ENCODE data around the gene ZNF416.

ZNF416 gene

DNA sequence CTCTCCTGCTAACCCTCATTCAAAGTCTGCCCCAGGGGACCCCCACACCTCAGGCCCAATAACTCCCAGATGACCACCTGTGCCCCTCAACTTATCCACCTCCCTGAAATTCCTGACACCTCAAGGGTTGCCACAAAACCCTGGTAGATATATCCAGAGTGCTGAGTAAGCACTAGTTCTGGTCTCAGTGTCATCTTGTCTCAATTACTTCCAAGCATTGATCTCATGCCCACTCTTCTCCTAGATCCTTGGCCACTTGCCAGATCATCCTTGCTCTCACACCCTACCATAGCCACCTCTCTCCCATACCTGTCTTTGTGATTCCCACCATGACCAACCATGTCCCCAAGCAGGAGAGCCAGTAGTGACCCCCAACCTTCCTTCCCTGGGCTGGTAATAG is 2.0 kb downstream of the ZNF416 start:
- no peak for DNase-seq (ENCODE audit: low spot score)
- H3K36me3 Mint-ChIP-seq (ENCODE audit: low read depth): peaks cover 68% of the 10 kb centered on the region
- H3K27ac Mint-ChIP-seq: no peak overlapping the region
- peaks cover 79% of the 10 kb centered on the region for H3K9me3 Mint-ChIP-seq
- H3K27me3 Mint-ChIP-seq (ENCODE audit: low read depth): no peaks in the 10 kb centered on the region
- peaks cover 11% of the 10 kb centered on the region for H3K4me1 Mint-ChIP-seq (ENCODE audit: low read depth)
- peak overlapping the region; percentile 10 for H3K4me3 Mint-ChIP-seq

- Mint-ChIP-seq H3K36me3 (ENCODE audit: low read depth) (peaks cover 66% of the 10 kb centered on the region), H3K4me3 (no peak overlapping the region), H3K27me3 (ENCODE audit: low read depth) (no peaks in the 10 kb centered on the region), H3K9me3 (peaks cover 87% of the 10 kb centered on the region), H3K27ac (no peak overlapping the region), H3K4me1 (ENCODE audit: low read depth) (peaks cover 2% of the 10 kb centered on the region)
- DNase-seq (ENCODE audit: low spot score): no peak
These were observed 6.2 kb downstream of the ZNF416 start for GRCh38 chr19:57572415-57572947.

DNA sequence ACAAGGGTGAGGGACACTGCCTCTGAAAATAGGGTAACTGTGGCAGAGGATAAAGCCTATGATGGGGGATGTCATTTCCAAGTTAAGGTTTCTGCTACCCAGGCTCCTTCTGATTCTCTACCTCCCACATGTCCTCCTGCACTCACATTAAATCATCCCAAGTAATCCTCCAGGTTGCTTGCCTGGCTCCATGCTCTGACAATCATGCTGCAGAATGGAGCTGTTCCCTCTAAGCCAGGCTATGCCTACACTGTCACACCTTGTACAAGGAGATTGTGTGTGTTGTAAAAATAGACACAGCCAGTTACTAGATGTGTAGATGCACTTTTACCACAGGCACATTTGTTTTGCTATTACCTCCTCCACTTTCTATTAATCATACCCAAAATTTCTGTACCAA is 8.0 kb downstream of the ZNF416 start:
- Mint-ChIP-seq H3K27me3 (ENCODE audit: low read depth) (no peaks in the 10 kb centered on the region), H3K36me3 (ENCODE audit: low read depth) (peaks cover 50% of the 10 kb centered on the region), H3K4me1 (ENCODE audit: low read depth) (no peaks in the 10 kb centered on the region), H3K4me3 (no peak overlapping the region), H3K27ac (no peak overlapping the region), H3K9me3 (peaks cover 91% of the 10 kb centered on the region)
- DNase-seq (ENCODE audit: low spot score): no peak

GRCh38 chr19:57566396-57567265 is 12.1 kb downstream of the ZNF416 start:
- no peak overlapping the region for H3K4me3 Mint-ChIP-seq
- H3K36me3 Mint-ChIP-seq (ENCODE audit: low read depth): peaks cover 11% of the 10 kb centered on the region
- no peak overlapping the region for H3K27ac Mint-ChIP-seq
- H3K4me1 Mint-ChIP-seq (ENCODE audit: low read depth): no peaks in the 10 kb centered on the region
- peaks cover 76% of the 10 kb centered on the region for H3K9me3 Mint-ChIP-seq
- no peak for DNase-seq (ENCODE audit: low spot score)
- no peaks in the 10 kb centered on the region for H3K27me3 Mint-ChIP-seq (ENCODE audit: low read depth)

GRCh38 chr19:57563547-57563946 is 15.2 kb downstream of the ZNF416 start:
- Mint-ChIP-seq H3K36me3 (ENCODE audit: low read depth) (peaks cover 14% of the 10 kb centered on the region), H3K4me3 (no peak overlapping the region), H3K9me3 (peaks cover 72% of the 10 kb centered on the region), H3K4me1 (ENCODE audit: low read depth) (peaks cover 13% of the 10 kb centered on the region), H3K27ac (no peak overlapping the region), H3K27me3 (ENCODE audit: low read depth) (no peaks in the 10 kb centered on the region)
- DNase-seq (ENCODE audit: low spot score): no peak

DNA sequence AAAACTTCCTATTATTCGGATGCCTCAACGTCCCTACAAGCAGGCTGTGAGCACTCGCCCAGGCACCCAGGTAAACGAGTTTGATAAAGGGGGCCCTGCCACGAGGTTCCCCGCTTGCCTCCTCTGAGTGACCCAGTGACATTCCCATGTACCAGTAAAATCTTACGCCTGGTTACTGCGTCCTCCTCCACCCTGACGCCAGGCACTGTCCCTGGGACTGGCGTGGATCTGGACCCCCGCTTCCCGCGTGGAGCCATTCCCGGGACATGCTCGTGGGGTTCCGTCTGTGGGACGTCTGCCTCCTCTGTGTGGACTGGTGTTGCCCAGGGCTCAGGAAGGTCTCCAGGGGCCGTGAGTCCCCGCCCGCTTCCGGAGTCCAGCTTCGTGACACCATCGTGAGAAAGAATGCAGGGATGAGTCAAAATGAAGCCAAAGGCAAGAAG is 18.6 kb downstream of the ZNF416 start:
- peaks cover 19% of the 10 kb centered on the region for H3K4me1 Mint-ChIP-seq (ENCODE audit: low read depth)
- peak overlapping the region; percentile 94 for H3K4me3 Mint-ChIP-seq
- DNase-seq (ENCODE audit: low spot score): no peak
- peaks cover 46% of the 10 kb centered on the region for H3K9me3 Mint-ChIP-seq
- peak overlapping the region; percentile 97 for H3K27ac Mint-ChIP-seq
- H3K27me3 Mint-ChIP-seq (ENCODE audit: low read depth): no peaks in the 10 kb centered on the region
- H3K36me3 Mint-ChIP-seq (ENCODE audit: low read depth): peaks cover 38% of the 10 kb centered on the region

DNA sequence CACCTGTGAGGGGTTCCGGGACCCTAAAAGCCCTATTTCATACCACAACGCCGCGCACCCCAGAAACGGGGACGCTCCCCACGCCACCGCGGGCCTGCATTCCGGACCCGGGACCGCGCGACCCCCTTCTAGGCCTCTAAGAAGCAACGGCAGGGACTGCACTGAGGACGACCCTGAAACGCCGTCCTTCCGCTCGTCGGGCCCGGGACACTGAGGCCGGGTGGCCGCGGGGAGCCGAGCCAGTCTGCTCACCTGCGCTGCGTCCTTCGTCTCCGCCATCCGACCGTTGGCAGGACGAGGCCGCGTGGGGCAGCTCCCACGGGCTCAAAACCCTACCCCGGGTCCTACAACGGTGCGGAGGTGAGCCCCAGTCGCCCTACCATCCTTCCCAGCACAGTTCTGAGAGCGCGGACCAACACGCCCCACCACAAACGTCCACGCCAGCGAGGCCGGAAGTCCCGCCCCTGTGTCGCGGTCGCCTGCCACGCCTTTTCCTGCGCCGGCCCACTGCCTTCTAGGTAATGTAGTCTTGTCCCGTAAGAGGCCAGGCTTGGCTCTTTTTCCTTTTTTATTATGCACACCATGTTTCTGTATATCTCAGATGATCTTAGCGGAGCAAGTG is 19.2 kb downstream of the ZNF416 start, which contains the start of gene ZNF550:
ZNF550 (minus strand) TSS at position 460 of the 622 bp plus-strand sequence; CDS start at position 279, 181 bp downstream.
- H3K9me3 Mint-ChIP-seq: peaks cover 46% of the 10 kb centered on the region
- H3K27me3 Mint-ChIP-seq (ENCODE audit: low read depth): no peaks in the 10 kb centered on the region

GRCh38 chr19:57559008-57559403 is 19.7 kb downstream of the ZNF416 start:
- H3K4me1 Mint-ChIP-seq (ENCODE audit: low read depth): peaks cover 19% of the 10 kb centered on the region
- peaks cover 46% of the 10 kb centered on the region for H3K9me3 Mint-ChIP-seq
- H3K4me3 Mint-ChIP-seq: peak overlapping the region; percentile 94
- peaks cover 48% of the 10 kb centered on the region for H3K36me3 Mint-ChIP-seq (ENCODE audit: low read depth)
- H3K27ac Mint-ChIP-seq: peak overlapping the region; percentile 97
- DNase-seq (ENCODE audit: low spot score): peak; percentile 6
- H3K27me3 Mint-ChIP-seq (ENCODE audit: low read depth): no peaks in the 10 kb centered on the region

More for the DNA sequence above, 19.2 kb downstream of the ZNF416 start, which contains the start of gene ZNF550:
- H3K4me1 Mint-ChIP-seq (ENCODE audit: low read depth): peaks cover 19% of the 10 kb centered on the region
- H3K36me3 Mint-ChIP-seq (ENCODE audit: low read depth): peaks cover 43% of the 10 kb centered on the region
- H3K4me3 Mint-ChIP-seq: peak within 1 kb of the TSS; percentile 94
- peak; percentile 84 for DNase-seq (ENCODE audit: low spot score)
- peak within 1 kb of the TSS; percentile 97 for H3K27ac Mint-ChIP-seq

DNA sequence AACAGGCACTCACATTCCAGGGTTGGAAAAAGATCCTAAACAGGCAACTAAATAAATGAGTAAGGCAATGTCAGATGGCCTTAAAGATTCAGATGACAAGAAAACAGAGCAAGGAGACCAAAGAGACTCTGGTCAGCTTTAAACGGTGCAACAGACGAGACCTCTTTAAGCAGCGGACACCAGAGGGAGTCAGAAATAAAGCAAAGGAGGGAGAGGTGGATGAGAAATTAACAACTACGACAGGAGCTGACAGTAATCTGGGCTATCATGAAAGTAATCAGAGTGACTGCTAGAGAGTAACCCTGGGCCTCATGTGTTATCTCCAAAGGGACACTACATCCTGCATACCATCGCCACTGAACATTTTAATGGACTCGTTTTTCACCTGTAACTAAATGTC is 20.2 kb downstream of the ZNF416 start:
- H3K27ac Mint-ChIP-seq: peak overlapping the region; percentile 97
- peaks cover 53% of the 10 kb centered on the region for H3K36me3 Mint-ChIP-seq (ENCODE audit: low read depth)
- H3K9me3 Mint-ChIP-seq: peaks cover 43% of the 10 kb centered on the region
- DNase-seq (ENCODE audit: low spot score): no peak
- peak overlapping the region; percentile 94 for H3K4me3 Mint-ChIP-seq
- no peaks in the 10 kb centered on the region for H3K27me3 Mint-ChIP-seq (ENCODE audit: low read depth)
- H3K4me1 Mint-ChIP-seq (ENCODE audit: low read depth): peaks cover 19% of the 10 kb centered on the region

DNA sequence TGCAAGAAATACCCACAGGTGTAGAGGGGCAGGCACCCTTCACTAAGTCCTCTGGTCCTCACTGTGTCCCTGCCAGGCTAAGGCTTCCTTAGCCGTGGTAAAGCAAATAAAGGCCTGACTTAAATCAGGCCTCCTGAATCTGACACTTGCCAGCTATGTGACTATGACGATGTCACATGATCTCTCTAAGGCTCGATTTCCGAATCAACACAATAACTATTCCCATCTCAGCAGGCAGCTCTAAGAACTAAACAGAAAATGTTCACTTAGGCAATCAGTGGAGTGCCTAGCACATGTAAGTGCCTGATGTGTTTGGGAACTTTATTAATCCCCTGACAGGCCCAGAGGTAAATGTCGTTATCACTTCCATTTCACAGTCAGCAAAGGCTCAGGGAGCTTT is 21.1 kb downstream of the ZNF416 start:
- H3K36me3 Mint-ChIP-seq (ENCODE audit: low read depth): peaks cover 62% of the 10 kb centered on the region
- DNase-seq (ENCODE audit: low spot score): no peak
- H3K27ac Mint-ChIP-seq: no peak overlapping the region
- H3K4me1 Mint-ChIP-seq (ENCODE audit: low read depth): peaks cover 19% of the 10 kb centered on the region
- no peaks in the 10 kb centered on the region for H3K27me3 Mint-ChIP-seq (ENCODE audit: low read depth)
- peak overlapping the region; percentile 94 for H3K4me3 Mint-ChIP-seq
- H3K9me3 Mint-ChIP-seq: peaks cover 47% of the 10 kb centered on the region

- H3K9me3 Mint-ChIP-seq: peaks cover 64% of the 10 kb centered on the region
- DNase-seq (ENCODE audit: low spot score): no peak
- no peaks in the 10 kb centered on the region for H3K27me3 Mint-ChIP-seq (ENCODE audit: low read depth)
- H3K4me3 Mint-ChIP-seq: no peak overlapping the region
- H3K27ac Mint-ChIP-seq: no peak overlapping the region
- no peaks in the 10 kb centered on the region for H3K4me1 Mint-ChIP-seq (ENCODE audit: low read depth)
- H3K36me3 Mint-ChIP-seq (ENCODE audit: low read depth): peaks cover 98% of the 10 kb centered on the region
These were observed 26.3 kb downstream of the ZNF416 start for GRCh38 chr19:57552432-57552831.

GRCh38 chr19:57546513-57546912 is 32.2 kb downstream of the ZNF416 start:
- no peak for DNase-seq (ENCODE audit: low spot score)
- Mint-ChIP-seq H3K27me3 (ENCODE audit: low read depth) (no peaks in the 10 kb centered on the region), H3K9me3 (peaks cover 79% of the 10 kb centered on the region), H3K27ac (no peak overlapping the region), H3K4me3 (no peak overlapping the region), H3K4me1 (ENCODE audit: low read depth) (no peaks in the 10 kb centered on the region), H3K36me3 (ENCODE audit: low read depth) (peaks cover 94% of the 10 kb centered on the region)

DNA sequence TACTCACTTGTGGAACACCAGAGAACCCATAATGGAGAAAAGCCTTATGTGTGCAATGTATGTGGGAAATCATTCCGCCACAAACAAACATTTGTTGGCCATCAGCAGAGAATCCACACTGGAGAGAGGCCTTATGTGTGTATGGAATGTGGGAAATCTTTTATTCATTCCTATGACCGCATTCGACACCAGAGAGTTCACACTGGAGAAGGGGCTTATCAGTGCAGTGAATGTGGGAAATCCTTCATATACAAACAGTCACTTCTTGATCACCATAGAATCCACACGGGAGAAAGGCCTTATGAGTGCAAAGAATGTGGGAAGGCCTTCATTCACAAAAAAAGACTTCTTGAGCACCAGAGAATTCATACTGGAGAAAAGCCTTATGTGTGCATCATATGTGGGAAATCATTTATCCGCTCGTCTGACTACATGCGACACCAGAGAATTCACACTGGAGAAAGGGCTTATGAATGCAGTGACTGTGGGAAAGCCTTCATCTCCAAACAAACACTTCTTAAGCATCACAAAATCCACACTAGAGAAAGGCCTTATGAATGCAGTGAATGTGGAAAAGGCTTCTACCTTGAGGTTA is 40.7 kb downstream of the ZNF416 start:
- no peak for DNase-seq (ENCODE audit: low spot score)
- Mint-ChIP-seq H3K9me3 (peaks cover 91% of the 10 kb centered on the region), H3K27ac (no peak overlapping the region), H3K4me1 (ENCODE audit: low read depth) (no peaks in the 10 kb centered on the region), H3K4me3 (no peak overlapping the region), H3K36me3 (ENCODE audit: low read depth) (peaks cover 91% of the 10 kb centered on the region), H3K27me3 (ENCODE audit: low read depth) (no peaks in the 10 kb centered on the region)
